SH-SY5Y (cell line): Measurements from ENCODE around the gene AK8.

ENCODE experiments used
- GATA2 ChIP-seq: IDR thresholded peaks from 2 replicates; pipeline ENCODE4 v1.6.1; 2011; ENCODE audit warnings: mild to moderate bottlenecking, low read depth, low read length
- GATA3 ChIP-seq: IDR thresholded peaks from 2 replicates; pipeline ENCODE4 v1.6.1; 2011; ENCODE audit warnings: low read depth, mild to moderate bottlenecking, low read length, moderate library complexity

GRCh38 chr9:132854832-132855231, 23.3 kb downstream of the AK8 start:
- no peak for TF ChIP-seq GATA3
- no peak for TF ChIP-seq GATA2
